GM12892 (cell line): ENCODE data around the gene C6orf132.

Experiments used
- POLR2A ChIP-seq: IDR thresholded peaks from 2 replicates; pipeline ENCODE4 v1.6.1; 2011; ENCODE audit warnings: low read depth, low read length, control low read depth
- POLR2AphosphoS5 ChIP-seq: IDR thresholded peaks from 2 replicates; pipeline ENCODE4 v1.6.1; 2011; ENCODE audit warnings: low read depth, low read length, control low read depth

DNA sequence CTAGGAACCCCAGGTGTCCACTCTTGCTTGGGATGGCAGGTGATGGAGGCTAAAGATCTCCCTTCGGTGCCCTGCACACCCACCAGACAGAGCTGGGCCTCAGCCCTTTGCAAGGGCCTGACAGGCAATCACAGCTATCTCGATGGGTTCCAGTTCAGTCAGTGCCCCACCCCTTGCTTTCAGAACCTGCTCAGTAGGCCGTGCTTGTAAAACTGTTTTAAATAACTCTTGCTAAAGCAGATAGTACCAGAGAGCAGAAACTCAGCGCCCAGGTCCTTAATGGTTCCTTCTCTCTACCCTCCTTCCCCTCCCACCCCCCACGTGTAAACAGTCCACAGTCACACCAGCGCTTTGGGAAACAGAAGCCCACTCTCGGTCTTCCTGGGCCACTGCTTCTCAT is 39.2 kb downstream of the C6orf132 start:
- TF ChIP-seq POLR2AphosphoS5 (no peak), POLR2A (no peak)
